Stomach (tissue), 9 donors: ENCODE results near the gene PPP1R1B. TPM values are rescaled to one million over a fixed set of nuclear protein-coding genes. Genes with fewer than 3 reads are reported as not detected.

Experiments used
- DNase-seq, 2 donors: peaks; one replicate each; pipeline versions ENCODE4 v3.0.0 to v3.0.0-alpha.2; 2013 to 2019
- H3K27ac ChIP-seq, 5 donors: fragments of 200-600 bp in 4 of 5; sonication (generic) in 4 of 5; one replicate each; pipeline ENCODE4 v1.5.1; 2013 to 2019; ENCODE audit warnings: mild to moderate bottlenecking in 1 of 5, moderate library complexity in 1 of 5
- H3K27me3 ChIP-seq, 3 donors: fragments of 200-600 bp; sonication (generic); one replicate each; pipeline ENCODE4 v1.5.1; 2017 to 2019; ENCODE audit warnings: mixed run types in 1 of 3
- H3K36me3 ChIP-seq, 4 donors: fragments of 200-600 bp; sonication (generic); 1 replicate in 3 of 4; 2 replicates in 1 of 4; pipeline ENCODE4 v1.5.1; 2016 to 2019
- H3K4me1 ChIP-seq, 4 donors: fragments of 200-600 bp; sonication (generic); one replicate each; pipeline ENCODE4 v1.5.1; 2016 to 2019
- H3K4me3 ChIP-seq, 4 donors: fragments of 200-600 bp; sonication (generic) in 3 of 4; one replicate each; pipeline ENCODE4 v1.5.1; 2016 to 2019; ENCODE audit warnings: mild to moderate bottlenecking in 1 of 4
- H3K9me3 ChIP-seq, 4 donors: fragments of 200-600 bp; sonication (generic); one replicate each; pipeline ENCODE4 v1.5.1; 2016 to 2019
- CTCF ChIP-seq, 7 experiments: fragments of 450-650 bp in 4 of 7; fragments of 200-600 bp in 3 of 7; sonication (generic) in 3 of 7; IDR thresholded peaks; one replicate each; pipeline ENCODE4 v1.5.1; 2016 to 2019; ENCODE audit warnings: antibody characterized with exemption in 7 of 7, control low read depth in 2 of 7, mild to moderate bottlenecking in 1 of 7
- EP300 ChIP-seq: sonication (generic); formaldehyde crosslinking; IDR thresholded peaks from one replicate; pipeline ENCODE4 v1.6.1; 2017; ENCODE audit warnings: antibody characterized with exemption
- POLR2A ChIP-seq, 4 donors: fragments of 450-650 bp; IDR thresholded peaks; one replicate each; pipeline ENCODE4 v1.6.1; 2016; ENCODE audit warnings: antibody characterized with exemption in 4 of 4, control low read depth in 2 of 4, mild to moderate bottlenecking in 1 of 4, moderate library complexity in 1 of 4
- POLR2AphosphoS5 ChIP-seq, 3 donors: sonication (generic); formaldehyde crosslinking; IDR thresholded peaks; one replicate each; pipeline ENCODE4 v1.6.1; 2016; ENCODE audit warnings: antibody characterized with exemption in 3 of 3
- WGBS, 5 donors: extraction: QIAGEN DNeasy Blood & Tissue Kit in 3 of 5; methylation state at CpG; one replicate each; pipeline versions ENCODE4 v1.1.5 to v1.1.7; 2013 to 2018; 5-methylcytosine and 5-hydroxymethylcytosine counted together
- intact Hi-C: fragments of 100-400 bp; cut with DNase I; formaldehyde crosslinking; loops from one replicate; pipeline ENCODE4 v1.15.1; 2023; ENCODE audit warnings: low total_unique reads
- polyA plus RNA-seq, 3 donors: library from polyadenylated mRNA; stranded (reverse); fragments of 200-250 nt; gene quantifications; one replicate each; pipeline ENCODE4 v1.2.3, GENCODE V29; 2013
- total RNA-seq, 5 donors: library from RNA; depleted of rRNA; stranded (reverse); fragments of >200 nt; gene quantifications; one replicate each; pipeline versions ENCODE4 v1.1.0 to v1.2.3, GENCODE V29; 2014 to 2016
- donor health status: healthy with polysubstance abuse.
- donor health status: Bipolar disorder and iron deficiency.
- donor health status: healthy.

Gene PPP1R1B
- total and polyA plus RNA-seq, 8 donors, result 0.58 to 279 (median 10.3) TPM

- H3K4me3 ChIP-seq, result no peak overlapping the region
- WGBS, 5 donors, result 82 to 89% (median 88%) methylated on average over 9 of the region's 9 CpGs
- no peaks in the 10 kb centered on the region for H3K27me3 ChIP-seq
- H3K27ac ChIP-seq, result no peak overlapping the region
- no peak for DNase-seq
- peaks cover 5 to 59% (median 43%) of the 10 kb centered on the region in 4 donors for H3K36me3 ChIP-seq
- H3K4me1 ChIP-seq, result peaks cover 22 to 37% (median 31%) of the 10 kb centered on the region in 4 donors
- intact Hi-C loops, result no loop called here
- H3K9me3 ChIP-seq, result no peaks in the 10 kb centered on the region
- TF ChIP-seq POLR2A (IDR thresholded peaks at IDR 0.05), result no peak
Observed at GRCh38 chr17:39683295-39683939, 56.7 kb downstream of the PPP1R1B start.

- no peak for DNase-seq
- no peaks in the 10 kb centered on the region for H3K27me3 ChIP-seq
- H3K4me1 ChIP-seq, result peaks cover 18 to 33% (median 26%) of the 10 kb centered on the region in 4 donors
- no peak overlapping the region for H3K27ac ChIP-seq
- WGBS, 5 donors, result 89 to 93% (median 92%) methylated on average over 12 of the region's 12 CpGs
- no peaks in the 10 kb centered on the region for H3K9me3 ChIP-seq
- intact Hi-C loops, result no loop called here
- no peak for TF ChIP-seq POLR2A (IDR thresholded peaks at IDR 0.05)
- no peak for TF ChIP-seq CTCF (IDR thresholded peaks at IDR 0.05)
- no peak for TF ChIP-seq EP300
- no peak for TF ChIP-seq POLR2AphosphoS5 (IDR thresholded peaks at IDR 0.05)
- no peak overlapping the region for H3K4me3 ChIP-seq
- peaks cover 5 to 54% (median 42%) of the 10 kb centered on the region in 4 donors for H3K36me3 ChIP-seq
Observed at GRCh38 chr17:39684369-39685192, 57.8 kb downstream of the PPP1R1B start.

Other genes with a start within 250 kb of the PPP1R1B start
- gene FBXL20, start 225.3 kb upstream of the PPP1R1B start, total RNA-seq, result 10 to 100 TPM in 3 of 5 donors, 1 to 10 TPM in 2; 6.7 to 18.4 (median 11.1) TPM
- 1 to 10 TPM; 1.5 to 1.8 (median 1.7) TPM for gene FBXL20, start 225.3 kb upstream of the PPP1R1B start, polyA plus RNA-seq
- 10 to 100 TPM in 4 of 5 donors, 1 to 10 TPM in 1; 6.4 to 48.7 (median 19.7) TPM for gene MED1, start 175.7 kb upstream of the PPP1R1B start, total RNA-seq
- 1 to 10 TPM; 5.1 to 7.4 (median 6.9) TPM for gene MED1, start 175.7 kb upstream of the PPP1R1B start, polyA plus RNA-seq
- gene CDK12, start 165.5 kb upstream of the PPP1R1B start, total RNA-seq, result 10 to 100 TPM; 25.8 to 66.5 (median 45.6) TPM
- 1 to 10 TPM; 5.1 to 5.5 (median 5.2) TPM for gene CDK12, start 165.5 kb upstream of the PPP1R1B start, polyA plus RNA-seq
- not detected for gene NEUROD2, start 19.0 kb upstream of the PPP1R1B start, total RNA-seq
- under 1 TPM; 0.03 to 0.31 (median 0.25) TPM for gene NEUROD2, start 19.0 kb upstream of the PPP1R1B start, polyA plus RNA-seq
- gene STARD3, start 10.2 kb downstream of the PPP1R1B start, total RNA-seq, result 1,000 to 10,000 TPM in 1 of 5 donors, 100 to 1,000 TPM in 1, 10 to 100 TPM in 3; 26.4 to 1,091 (median 72.1) TPM
- gene STARD3, start 10.2 kb downstream of the PPP1R1B start, polyA plus RNA-seq, result 10 to 100 TPM; 28.1 to 53.5 (median 30.8) TPM
- gene TCAP, start 38.4 kb downstream of the PPP1R1B start, total RNA-seq, result 1 to 10 TPM in 1 of 5 donors, under 1 TPM in 2, not detected in 2; 0.89 to 4.3 (median 0.92) TPM
- 10 to 100 TPM in 1 of 3 donors, 1 to 10 TPM in 1, under 1 TPM in 1; 0.88 to 14.1 (median 3.5) TPM for gene TCAP, start 38.4 kb downstream of the PPP1R1B start, polyA plus RNA-seq
- 1 to 10 TPM in 2 of 5 donors, under 1 TPM in 1, not detected in 2; 0.45 to 9.0 (median 2.9) TPM for gene PNMT, start 41.5 kb downstream of the PPP1R1B start, total RNA-seq
- 10 to 100 TPM in 2 of 3 donors, 1 to 10 TPM in 1; 5.3 to 16.6 (median 13.0) TPM for gene PNMT, start 41.5 kb downstream of the PPP1R1B start, polyA plus RNA-seq
- gene PGAP3, start 61.1 kb downstream of the PPP1R1B start, total RNA-seq, result 10 to 100 TPM in 3 of 5 donors, 1 to 10 TPM in 2; 3.2 to 42.9 (median 22.4) TPM
- 10 to 100 TPM in 2 of 3 donors, 1 to 10 TPM in 1; 9.1 to 21.5 (median 11.2) TPM for gene PGAP3, start 61.1 kb downstream of the PPP1R1B start, polyA plus RNA-seq
- 100 to 1,000 TPM in 2 of 5 donors, 10 to 100 TPM in 3; 53.1 to 402 (median 81.7) TPM for gene ERBB2, start 73.1 kb downstream of the PPP1R1B start, total RNA-seq
- 10 to 100 TPM; 13.1 to 47.7 (median 25.3) TPM for gene ERBB2, start 73.1 kb downstream of the PPP1R1B start, polyA plus RNA-seq
- 100 to 1,000 TPM in 2 of 5 donors, 10 to 100 TPM in 2, 1 to 10 TPM in 1; 9.3 to 312 (median 25.9) TPM for gene MIEN1, start 103.6 kb downstream of the PPP1R1B start, total RNA-seq
- gene MIEN1, start 103.6 kb downstream of the PPP1R1B start, polyA plus RNA-seq, result 100 to 1,000 TPM; 106 to 134 (median 132) TPM
- gene GRB7, start 111.0 kb downstream of the PPP1R1B start, total RNA-seq, result 10 to 100 TPM in 3 of 5 donors, 1 to 10 TPM in 2; 2.3 to 43.9 (median 31.2) TPM
- gene GRB7, start 111.0 kb downstream of the PPP1R1B start, polyA plus RNA-seq, result 10 to 100 TPM in 2 of 3 donors, 1 to 10 TPM in 1; 9.5 to 34.7 (median 14.7) TPM
- 1 to 10 TPM in 4 of 5 donors, not detected in 1; 1.1 to 5.4 (median 3.9) TPM for gene IKZF3, start 237.4 kb downstream of the PPP1R1B start, total RNA-seq
- under 1 TPM; 0.56 to 0.90 (median 0.76) TPM for gene IKZF3, start 237.4 kb downstream of the PPP1R1B start, polyA plus RNA-seq
- gene ZPBP2, start 241.2 kb downstream of the PPP1R1B start, total RNA-seq, result not detected
- gene ZPBP2, start 241.2 kb downstream of the PPP1R1B start, polyA plus RNA-seq, result not detected